Vagina (tissue), 2 donors: ENCODE measurements around the gene ARHGAP24. TPM values are rescaled to one million over a fixed set of nuclear protein-coding genes. Genes with fewer than 3 reads are reported as not detected.

Experiments used
- DNase-seq, 2 donors: peaks; one replicate each; pipeline ENCODE4 v3.0.0-alpha.2; 2017; ENCODE audit errors: extremely low spot score in 2 of 2
- H3K27ac ChIP-seq: fragments of 200-600 bp; sonication (generic); one replicate; pipeline ENCODE4 v1.5.1; 2019
- H3K27me3 ChIP-seq: fragments of 200-600 bp; sonication (generic); one replicate; pipeline ENCODE4 v1.5.1; 2019
- H3K36me3 ChIP-seq, 2 donors: fragments of 200-600 bp; sonication (generic); one replicate each; pipeline ENCODE4 v1.5.1; 2017 to 2019
- H3K4me1 ChIP-seq: fragments of 200-600 bp; sonication (generic); one replicate; pipeline ENCODE4 v1.5.1; 2019
- H3K4me3 ChIP-seq, 2 donors: fragments of 200-600 bp; sonication (generic); 1 replicate in 1 of 2; 2 replicates in 1 of 2; pipeline ENCODE4 v1.5.1; 2016 to 2019
- H3K9me3 ChIP-seq: fragments of 200-600 bp; sonication (generic); one replicate; pipeline ENCODE4 v1.5.1; 2019
- CTCF ChIP-seq, 3 experiments: fragments of 450-650 bp in 2 of 3; fragments of 200-600 bp in 1 of 3; sonication (generic) in 1 of 3; IDR thresholded peaks; one replicate each; pipeline ENCODE4 v1.5.1; 2017 to 2019; ENCODE audit warnings: antibody characterized with exemption in 3 of 3, mild to moderate bottlenecking in 2 of 3, moderate library complexity in 2 of 3
- POLR2A ChIP-seq, 2 donors: fragments of 450-650 bp; IDR thresholded peaks; one replicate each; pipeline ENCODE4 v1.6.1; 2017; ENCODE audit warnings: antibody characterized with exemption in 2 of 2, mild to moderate bottlenecking in 2 of 2, moderate library complexity in 2 of 2
- POLR2AphosphoS5 ChIP-seq, 2 donors: sonication (generic); formaldehyde crosslinking; IDR thresholded peaks; one replicate each; pipeline ENCODE4 v1.9.0; 2017; ENCODE audit warnings: antibody characterized with exemption in 2 of 2, mild to moderate bottlenecking in 2 of 2, low read depth in 1 of 2; ENCODE audit not compliant: insufficient read depth in 1 of 2
- intact Hi-C: fragments of 100-400 bp; cut with DNase I; formaldehyde crosslinking; loops from one replicate; pipeline ENCODE4 v1.15.1; 2023
- total RNA-seq: library from RNA; depleted of rRNA; stranded (reverse); fragments of >200 nt; gene quantifications from one replicate; pipeline ENCODE4 v1.2.3, GENCODE V29; 2016

Gene ARHGAP24
- total RNA-seq, 1 donor from 2014 or later, result 40.0 TPM

GRCh38 chr4:85968945-85969819 is 494.2 kb downstream of the ARHGAP24 start:
- Histone ChIP-seq H3K27me3 (no peaks in the 10 kb centered on the region), H3K9me3 (no peaks in the 10 kb centered on the region), H3K4me1 (peaks cover 13% of the 10 kb centered on the region), H3K36me3 (no peaks in the 10 kb centered on the region), H3K4me3 (no peak overlapping the region), H3K27ac (no peak overlapping the region)
- DNase-seq, result no peak
- intact Hi-C loops, result no loop called here
- TF ChIP-seq POLR2A (IDR thresholded peaks at IDR 0.05) (no peak), CTCF (IDR thresholded peaks at IDR 0.05) (peak in 2 of 3 experiments; percentile 17 to 42), POLR2AphosphoS5 (IDR thresholded peaks at IDR 0.05; ENCODE audit: insufficient read depth in 1 of 2, low read depth in 1 of 2) (no peak)

GRCh38 chr4:85970535-85970934 is 495.6 kb downstream of the ARHGAP24 start:
- Histone ChIP-seq H3K4me1 (peaks cover 13% of the 10 kb centered on the region), H3K27ac (no peak overlapping the region), H3K9me3 (no peaks in the 10 kb centered on the region), H3K4me3 (no peak overlapping the region), H3K36me3 (no peaks in the 10 kb centered on the region), H3K27me3 (no peaks in the 10 kb centered on the region)
- no peak for DNase-seq
- intact Hi-C loops, result no loop called here
- TF ChIP-seq POLR2AphosphoS5 (IDR thresholded peaks at IDR 0.05; ENCODE audit: insufficient read depth in 1 of 2, low read depth in 1 of 2), result no peak
- TF ChIP-seq POLR2A (IDR thresholded peaks at IDR 0.05), result no peak
- no peak for TF ChIP-seq CTCF (IDR thresholded peaks at IDR 0.05)

- no peak for TF ChIP-seq POLR2AphosphoS5 (IDR thresholded peaks at IDR 0.05; ENCODE audit: insufficient read depth in 1 of 2, low read depth in 1 of 2)
- TF ChIP-seq CTCF (IDR thresholded peaks at IDR 0.05), result no peak
- TF ChIP-seq POLR2A (IDR thresholded peaks at IDR 0.05), result no peak
- peaks cover 0 to 7% of the 10 kb centered on the region in 2 donors for H3K36me3 ChIP-seq
- intact Hi-C loops, result no loop called here
Measured at GRCh38 chr4:85979276-85979675, 504.3 kb downstream of the ARHGAP24 start.

GRCh38 chr4:85986266-85986665 is 511.3 kb downstream of the ARHGAP24 start:
- Histone ChIP-seq H3K4me3 (no peak overlapping the region), H3K27me3 (no peaks in the 10 kb centered on the region), H3K27ac (no peak overlapping the region), H3K9me3 (no peaks in the 10 kb centered on the region), H3K36me3 (no peaks in the 10 kb centered on the region), H3K4me1 (no peaks in the 10 kb centered on the region)
- no peak for DNase-seq
- intact Hi-C loops, result no loop called here
- TF ChIP-seq POLR2A (IDR thresholded peaks at IDR 0.05) (no peak), CTCF (IDR thresholded peaks at IDR 0.05) (no peak), POLR2AphosphoS5 (IDR thresholded peaks at IDR 0.05; ENCODE audit: insufficient read depth in 1 of 2, low read depth in 1 of 2) (no peak)

More at GRCh38 chr4:85979276-85979675, 504.3 kb downstream of the ARHGAP24 start:
- Histone ChIP-seq H3K9me3 (no peaks in the 10 kb centered on the region), H3K4me1 (no peaks in the 10 kb centered on the region), H3K27me3 (no peaks in the 10 kb centered on the region), H3K4me3 (no peak overlapping the region), H3K27ac (no peak overlapping the region)
- no peak for DNase-seq

- DNase-seq, result no peak
- intact Hi-C loops, result no loop called here
Measured at GRCh38 chr4:85993641-85994040, 518.7 kb downstream of the ARHGAP24 start.

More at GRCh38 chr4:85993641-85994040, 518.7 kb downstream of the ARHGAP24 start:
- H3K4me1 ChIP-seq, result no peaks in the 10 kb centered on the region
- no peaks in the 10 kb centered on the region for H3K27me3 ChIP-seq
- no peak for TF ChIP-seq CTCF (IDR thresholded peaks at IDR 0.05)
- no peak for TF ChIP-seq POLR2AphosphoS5 (IDR thresholded peaks at IDR 0.05; ENCODE audit: insufficient read depth in 1 of 2, low read depth in 1 of 2)
- TF ChIP-seq POLR2A (IDR thresholded peaks at IDR 0.05), result no peak
- H3K9me3 ChIP-seq, result no peaks in the 10 kb centered on the region
- no peak overlapping the region for H3K4me3 ChIP-seq
- peaks cover 0 to 12% of the 10 kb centered on the region in 2 donors for H3K36me3 ChIP-seq
- no peak overlapping the region for H3K27ac ChIP-seq
